Prostate gland (tissue), 2 donors: ENCODE measurements around the gene DNM2.

Experiments used
- CTCF ChIP-seq, 4 experiments: fragments of 200-600 bp in 2 of 4; fragments of 450-650 bp in 2 of 4; sonication (generic) in 2 of 4; IDR thresholded peaks; 1 replicate in 3 of 4; 2 replicates in 1 of 4; pipeline ENCODE4 v1.5.1; 2016 to 2019; ENCODE audit warnings: antibody characterized with exemption in 4 of 4, mild to moderate bottlenecking in 2 of 4, moderate library complexity in 2 of 4
- POLR2A ChIP-seq: fragments of 450-650 bp; IDR thresholded peaks from one replicate; pipeline ENCODE4 v1.6.1; 2016; ENCODE audit warnings: antibody characterized with exemption, mild to moderate bottlenecking
- POLR2AphosphoS5 ChIP-seq: sonication (generic); formaldehyde crosslinking; IDR thresholded peaks from one replicate; pipeline ENCODE4 v1.6.1; 2017; ENCODE audit warnings: antibody characterized with exemption

GRCh38 chr19:10742476-10742875 is 24.6 kb downstream of the DNM2 start:
- TF ChIP-seq CTCF (IDR thresholded peaks at IDR 0.05): no peak
- no peak for TF ChIP-seq POLR2A
- no peak for TF ChIP-seq POLR2AphosphoS5
